Measurements from ENCODE around the gene ANKS1A.

DNA sequence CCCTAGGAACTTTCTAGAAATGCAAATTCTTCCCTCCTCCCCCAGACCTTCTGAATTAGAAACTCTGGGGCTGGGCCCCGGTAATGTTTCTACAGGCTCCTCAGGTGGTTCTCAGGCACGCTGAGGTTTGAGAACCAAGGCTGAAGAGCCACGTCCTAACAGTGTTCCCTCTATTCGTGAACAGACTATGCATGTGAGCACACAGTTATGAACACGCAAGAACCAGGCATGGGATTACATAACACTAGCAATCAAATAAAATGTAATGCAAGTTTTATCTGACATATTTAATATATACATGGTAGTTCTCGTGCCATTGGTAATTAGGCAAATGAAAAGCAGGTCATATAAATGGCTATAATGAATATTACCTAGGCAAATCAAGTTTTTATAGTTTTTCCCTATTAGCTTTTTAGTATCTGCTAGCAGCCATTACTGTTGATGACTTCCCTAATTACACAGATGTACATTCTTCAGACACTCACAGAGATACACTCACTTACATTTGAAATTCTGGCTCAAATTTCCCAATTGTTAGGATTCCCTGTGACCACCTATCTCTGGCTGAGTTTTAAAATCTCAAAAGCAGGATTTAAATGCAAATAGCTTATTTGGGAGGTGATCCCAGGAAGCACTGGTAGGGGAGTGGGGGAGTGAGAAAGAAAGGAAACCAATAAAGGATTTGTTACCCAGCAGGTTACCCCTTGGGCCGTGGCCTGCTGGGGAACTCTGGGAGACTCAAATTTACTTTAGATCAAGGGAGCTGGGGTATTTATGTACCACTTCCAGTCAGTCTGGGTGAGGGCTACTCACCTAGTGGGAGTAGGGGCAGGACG lies 148.0 kb downstream of the ANKS1A start:
- TF ChIP-seq EZH2phosphoT487 (IDR thresholded peaks at IDR 0.05; ENCODE audit: insufficient read depth, low read depth) (no peak), EZH2 (IDR thresholded peaks at IDR 0.05; ENCODE audit: insufficient read depth, poor library complexity, severe bottlenecking) (no peak)
